ENCODE data around the gene RASL10A.
"Not testable (repeated sequence)": the region's sequence is repeated elsewhere in the genome, so short reads cannot be mapped to it uniquely, and the experiment has no call there.

Gene RASL10A

GRCh38 chr22:29315286-29316140, at the start of gene RASL10A:
RASL10A (minus strand) TSS chr22:29315697; CDS start chr22:29315246, 451 bp downstream.
- DNase-seq (ENCODE audit: low read depth in 2 of 2, low spot score in 1 of 2), result no peak

GRCh38 chr22:29359469-29359868, 44.0 kb upstream of the RASL10A start:
- no peak for DNase-seq (ENCODE audit: low read depth in 2 of 2, low spot score in 1 of 2)

GRCh38 chr22:29357193-29357890, 41.8 kb upstream of the RASL10A start:
- not testable (repeated sequence) for DNase-seq (ENCODE audit: low read depth in 2 of 2, low spot score in 1 of 2)

GRCh38 chr22:29353860-29354259, 38.4 kb upstream of the RASL10A start:
- DNase-seq (ENCODE audit: low read depth in 2 of 2, low spot score in 1 of 2), result no peak

- DNase-seq (ENCODE audit: low read depth in 2 of 2, low spot score in 1 of 2), result no peak
Observed at GRCh38 chr22:29353286-29353685, 37.8 kb upstream of the RASL10A start.

- no peak for DNase-seq (ENCODE audit: low read depth in 2 of 2, low spot score in 1 of 2)
Observed at GRCh38 chr22:29352778-29353177, 37.3 kb upstream of the RASL10A start.

- no peak for DNase-seq (ENCODE audit: low read depth in 2 of 2, low spot score in 1 of 2)
Observed at GRCh38 chr22:29351891-29352290, 36.4 kb upstream of the RASL10A start.

- DNase-seq (ENCODE audit: low read depth in 2 of 2, low spot score in 1 of 2), result no peak
Observed at GRCh38 chr22:29351042-29351441, 35.5 kb upstream of the RASL10A start.

GRCh38 chr22:29348956-29349355, 33.5 kb upstream of the RASL10A start:
- no peak for DNase-seq (ENCODE audit: low read depth in 2 of 2, low spot score in 1 of 2)

GRCh38 chr22:29348041-29348440, 32.5 kb upstream of the RASL10A start:
- DNase-seq (ENCODE audit: low read depth in 2 of 2, low spot score in 1 of 2), result no peak

- no peak for DNase-seq (ENCODE audit: low read depth in 2 of 2, low spot score in 1 of 2)
Observed at GRCh38 chr22:29346659-29347058, 31.2 kb upstream of the RASL10A start.

- DNase-seq (ENCODE audit: low read depth in 2 of 2, low spot score in 1 of 2), result no peak
Observed at GRCh38 chr22:29345932-29346331, 30.4 kb upstream of the RASL10A start.

GRCh38 chr22:29344889-29345288, 29.4 kb upstream of the RASL10A start:
- DNase-seq (ENCODE audit: low read depth in 2 of 2, low spot score in 1 of 2), result not testable (repeated sequence)

- no peak for DNase-seq (ENCODE audit: low read depth in 2 of 2, low spot score in 1 of 2)
Observed at GRCh38 chr22:29344137-29344536, 28.6 kb upstream of the RASL10A start.

GRCh38 chr22:29343313-29343805, 27.9 kb upstream of the RASL10A start:
- DNase-seq (ENCODE audit: low read depth in 2 of 2, low spot score in 1 of 2), result no peak

GRCh38 chr22:29342577-29343312, 27.2 kb upstream of the RASL10A start:
- no peak for DNase-seq (ENCODE audit: low read depth in 2 of 2, low spot score in 1 of 2)

GRCh38 chr22:29342177-29342576, 26.7 kb upstream of the RASL10A start:
- DNase-seq (ENCODE audit: low read depth in 2 of 2, low spot score in 1 of 2), result no peak

- no peak for DNase-seq (ENCODE audit: low read depth in 2 of 2, low spot score in 1 of 2)
Observed at GRCh38 chr22:29341849-29342127, 26.3 kb upstream of the RASL10A start.

- no peak for DNase-seq (ENCODE audit: low read depth in 2 of 2, low spot score in 1 of 2)
Observed at GRCh38 chr22:29341056-29341848, 25.8 kb upstream of the RASL10A start.

- DNase-seq (ENCODE audit: low read depth in 2 of 2, low spot score in 1 of 2), result no peak
Observed at GRCh38 chr22:29340566-29340965, 25.1 kb upstream of the RASL10A start.

Data from stimulated activated CD8-positive, alpha-beta memory T cell treated with anti-CD3 and anti-CD28 coated beads, Interleukin-4, amount 100 ng/mL, for 4 hours (primary cell).